ENCODE results near the gene PATJ.

PATJ gene

GRCh38 chr1:62064829-62065407 lies 322.6 kb downstream of the PATJ start:
- DNase-seq = no peak

- DNase-seq = no peak
Measured at GRCh38 chr1:62066713-62067112, 324.4 kb downstream of the PATJ start.

DNA sequence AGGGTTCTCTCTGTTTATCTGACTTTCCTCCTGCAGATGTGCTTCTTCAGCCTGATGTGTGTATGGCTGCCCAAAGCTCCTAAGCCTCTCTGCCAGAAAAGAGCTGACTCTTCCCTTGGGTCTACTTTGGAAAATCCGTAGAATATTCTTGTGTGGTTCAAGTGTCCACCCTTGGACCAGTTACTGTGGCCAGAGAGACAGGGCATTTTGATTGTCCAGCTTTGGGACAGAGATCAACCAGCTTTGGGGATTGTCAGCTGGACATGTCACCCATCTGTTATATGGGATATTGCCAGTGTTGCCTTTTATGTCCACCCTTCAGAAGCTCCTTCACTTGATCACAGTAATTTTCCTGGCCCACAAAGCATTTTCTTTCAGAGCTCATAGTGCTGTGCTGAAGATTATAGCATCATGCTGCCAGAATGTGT lies 326.1 kb downstream of the PATJ start:
- DNase-seq = no peak

GRCh38 chr1:62068978-62069377 lies 326.7 kb downstream of the PATJ start:
- no peak for DNase-seq

- DNase-seq = no peak
Measured at GRCh38 chr1:62070384-62071011, 328.2 kb downstream of the PATJ start.

DNA sequence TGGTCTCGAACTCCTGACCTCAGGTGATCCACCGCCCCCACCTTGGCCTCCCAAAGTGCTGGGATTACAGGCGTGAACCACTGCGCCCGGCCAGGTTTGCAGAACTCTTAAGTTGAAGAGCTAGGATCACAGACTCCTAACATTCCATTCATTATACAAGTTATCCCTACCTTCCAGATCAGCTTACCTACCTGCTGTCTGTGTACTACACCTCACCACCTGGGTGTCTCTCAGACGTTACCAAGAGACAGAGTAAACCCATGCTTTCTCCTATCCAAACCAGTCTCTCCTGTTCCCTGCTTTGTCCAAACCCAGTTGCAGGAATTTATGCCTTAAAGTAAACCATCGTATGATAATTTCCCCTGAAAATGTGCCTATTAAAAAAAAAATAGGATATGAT lies 329.4 kb downstream of the PATJ start:
- DNase-seq = no peak

DNA sequence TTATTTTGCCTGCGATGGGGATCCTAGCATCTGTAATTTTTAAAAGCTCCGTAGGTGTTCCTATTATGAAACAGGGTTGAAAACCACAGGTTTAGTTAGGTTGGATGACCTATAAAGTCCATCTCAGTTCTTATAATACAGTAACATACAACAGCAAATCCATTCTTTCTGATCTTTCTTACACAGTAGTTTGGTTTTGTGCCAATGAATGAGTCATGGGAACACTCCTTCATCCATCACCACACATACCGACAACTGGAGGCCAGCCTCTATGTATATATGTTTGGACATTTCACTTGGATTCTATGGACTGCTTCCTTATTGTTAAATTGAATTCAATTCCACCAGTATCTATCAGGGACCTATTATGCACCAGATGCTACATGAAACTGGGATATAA lies 334.0 kb downstream of the PATJ start:
- DNase-seq = peak; percentile 2

DNA sequence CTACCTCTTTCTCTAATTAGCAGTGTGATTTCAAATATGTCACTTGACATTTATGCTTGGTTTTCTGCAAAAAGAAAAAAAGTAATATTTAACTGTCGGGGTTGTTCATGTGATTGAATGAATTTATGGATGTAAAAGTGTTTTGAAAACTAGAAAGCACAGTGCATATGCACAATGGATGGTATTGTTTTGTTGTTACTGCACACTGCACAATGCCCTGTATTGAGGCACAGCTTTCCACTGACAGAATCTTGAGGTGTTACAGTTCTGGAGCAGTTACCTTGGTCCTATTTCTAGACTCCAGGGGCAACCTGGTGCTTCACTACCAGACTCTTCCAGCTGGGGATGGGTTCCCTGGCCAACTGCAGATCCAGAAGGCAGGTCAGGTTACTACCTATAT lies 335.5 kb downstream of the PATJ start:
- no peak for DNase-seq

DNA sequence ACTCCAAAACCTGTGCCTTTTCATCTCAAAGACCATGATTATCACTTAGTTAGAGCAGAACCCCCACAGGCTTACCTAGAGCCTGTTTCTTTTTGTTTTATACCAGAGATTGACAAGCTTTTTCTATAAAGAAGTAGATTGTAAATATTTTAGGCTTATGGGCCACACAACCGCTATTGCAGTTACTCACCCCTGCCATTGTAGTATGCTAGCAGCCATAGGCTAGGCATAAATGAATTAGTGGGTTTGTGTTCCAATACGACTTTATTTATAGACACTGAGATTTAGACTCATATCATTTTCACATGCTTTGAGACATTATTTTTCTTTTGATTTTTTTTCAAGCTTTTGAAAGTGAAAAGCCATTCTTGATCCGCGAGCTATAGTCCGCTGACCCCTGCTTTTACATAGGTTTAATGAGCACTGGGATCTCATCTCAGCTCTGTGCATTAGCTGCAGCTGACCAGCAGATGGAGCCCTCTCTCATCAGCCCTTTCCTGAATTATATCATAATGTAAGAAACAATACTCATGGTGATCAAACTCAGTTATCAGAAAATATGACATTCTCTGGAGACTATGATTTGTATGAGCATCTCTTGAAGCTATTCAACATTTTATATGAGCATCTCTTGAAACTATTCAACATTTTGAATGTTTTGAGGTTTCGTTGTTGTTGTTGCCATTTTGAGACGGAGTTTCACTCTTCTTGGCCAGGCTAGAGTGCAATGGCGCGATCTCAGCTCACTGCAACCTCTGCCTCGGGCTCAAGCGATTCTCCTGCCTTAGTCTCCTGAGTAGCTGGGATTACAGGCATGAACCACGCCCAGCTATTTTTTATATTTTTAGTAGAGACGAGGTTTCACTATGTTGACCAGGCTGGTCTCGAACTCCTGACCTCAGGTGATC lies 340.4 kb downstream of the PATJ start:
- DNase-seq = peak; percentile 22

DNA sequence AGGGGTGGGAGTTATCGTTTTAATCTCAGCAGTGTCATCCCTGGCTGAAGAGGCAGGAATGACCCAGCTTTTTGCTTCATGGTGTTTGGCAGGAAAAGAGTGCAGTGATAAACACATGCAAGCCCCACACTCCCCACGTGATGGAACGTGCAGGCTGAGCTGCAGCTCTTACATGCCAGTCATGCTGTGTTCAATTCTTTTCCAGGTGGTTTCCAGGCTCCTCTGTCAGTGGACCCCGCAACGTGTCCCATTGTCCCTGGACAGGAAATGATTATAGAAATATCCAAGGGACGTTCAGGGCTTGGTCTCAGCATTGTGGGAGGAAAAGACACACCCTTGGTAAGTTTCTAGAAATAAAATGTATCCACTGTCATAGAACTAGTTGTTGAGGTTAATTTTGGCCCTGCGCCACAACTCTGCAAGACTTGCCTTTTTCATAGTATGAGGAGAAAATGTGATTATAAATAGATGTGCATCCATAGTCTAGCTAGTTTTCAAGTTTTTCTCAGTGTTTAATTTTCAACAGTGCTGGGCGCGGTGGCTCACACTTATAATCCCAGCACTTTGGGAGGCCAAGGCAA lies 342.1 kb downstream of the PATJ start:
- DNase-seq = no peak

GRCh38 chr1:62088439-62088838 lies 346.2 kb downstream of the PATJ start:
- no peak for DNase-seq

DNA sequence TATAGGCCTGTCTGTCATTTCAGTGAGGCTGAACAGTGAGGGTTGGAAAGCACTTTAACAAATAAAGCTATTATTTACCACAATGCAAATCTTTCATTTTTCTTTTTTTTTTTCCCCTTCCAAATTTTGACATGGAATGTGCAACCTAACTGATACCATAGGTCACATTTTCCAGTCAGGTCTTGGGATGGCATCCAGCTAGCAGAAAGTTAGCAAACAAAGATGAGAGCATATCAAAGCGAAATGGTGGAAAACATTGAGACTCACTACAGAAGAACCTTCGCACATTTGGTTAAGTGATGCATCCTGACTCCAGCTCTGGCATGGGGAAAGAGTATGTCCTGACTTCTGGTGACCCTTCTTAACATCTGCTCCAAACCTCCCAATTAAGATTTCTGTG lies 347.3 kb downstream of the PATJ start:
- no peak for DNase-seq

- DNase-seq = no peak
Measured at GRCh38 chr1:62090016-62090415, 347.7 kb downstream of the PATJ start.

GRCh38 chr1:62092110-62092509 lies 349.8 kb downstream of the PATJ start:
- DNase-seq = no peak

DNA sequence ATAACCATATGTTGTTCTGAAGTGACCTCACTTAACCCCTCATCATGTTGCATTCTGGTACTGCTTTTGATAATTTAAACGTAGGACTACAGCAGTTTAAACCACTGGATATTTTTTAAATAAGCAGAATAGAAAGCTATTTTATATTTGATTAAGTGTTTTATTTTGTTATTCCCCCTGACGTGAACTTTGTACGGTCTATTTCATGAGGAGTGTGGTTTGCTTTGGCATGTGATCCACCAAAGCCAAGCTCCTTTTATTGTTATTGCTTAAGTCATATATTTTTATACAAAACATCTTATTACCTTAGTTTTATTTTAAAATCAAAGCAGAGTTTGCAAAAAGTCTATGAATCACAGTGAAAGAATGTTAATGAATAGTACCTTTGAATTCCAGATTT lies 351.0 kb downstream of the PATJ start:
- no peak for DNase-seq

GRCh38 chr1:62097464-62097863 lies 355.2 kb downstream of the PATJ start:
- DNase-seq = no peak

DNA sequence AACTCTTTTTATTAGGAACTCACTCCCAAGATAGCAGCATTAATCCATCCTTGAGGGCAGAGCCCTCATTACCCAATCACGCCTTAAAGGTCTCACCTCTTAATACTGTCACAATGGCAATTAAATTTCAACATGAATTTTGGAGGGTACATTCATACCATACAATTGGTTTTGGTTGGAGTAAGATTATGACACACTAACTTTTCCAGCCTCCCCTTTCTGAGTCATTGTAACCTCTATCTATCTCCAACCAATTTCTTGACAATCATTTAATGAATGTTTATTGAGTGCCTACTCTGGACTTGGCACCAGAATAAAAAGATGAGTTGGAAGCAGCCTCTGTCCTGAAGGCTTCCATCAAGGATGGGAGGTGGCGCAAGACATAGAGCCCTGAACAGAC lies 358.2 kb downstream of the PATJ start:
- no peak for DNase-seq

DNA sequence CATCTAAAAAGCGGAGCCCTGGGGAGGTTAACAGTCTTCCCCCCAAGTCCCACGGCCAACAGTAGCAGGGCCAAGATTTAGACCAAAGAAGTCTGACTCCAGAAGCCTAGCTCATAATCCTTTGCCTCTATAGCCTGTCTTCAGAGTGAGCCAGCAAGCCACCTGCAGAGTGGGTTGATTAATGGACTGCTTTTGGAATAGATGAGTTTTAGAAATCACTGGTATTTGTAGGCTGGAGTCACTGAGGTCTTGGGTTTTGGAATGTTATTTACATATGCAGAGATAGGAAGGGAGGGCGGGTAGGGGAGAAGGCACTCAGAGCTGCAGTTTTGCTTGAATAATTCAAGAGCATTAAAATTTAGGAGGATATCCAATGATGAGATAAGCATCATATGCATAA lies 361.6 kb downstream of the PATJ start:
- DNase-seq = no peak

GRCh38 chr1:62107923-62108322 lies 365.6 kb downstream of the PATJ start:
- no peak for DNase-seq

GRCh38 chr1:62109124-62109523 lies 366.8 kb downstream of the PATJ start:
- DNase-seq = no peak

DNA sequence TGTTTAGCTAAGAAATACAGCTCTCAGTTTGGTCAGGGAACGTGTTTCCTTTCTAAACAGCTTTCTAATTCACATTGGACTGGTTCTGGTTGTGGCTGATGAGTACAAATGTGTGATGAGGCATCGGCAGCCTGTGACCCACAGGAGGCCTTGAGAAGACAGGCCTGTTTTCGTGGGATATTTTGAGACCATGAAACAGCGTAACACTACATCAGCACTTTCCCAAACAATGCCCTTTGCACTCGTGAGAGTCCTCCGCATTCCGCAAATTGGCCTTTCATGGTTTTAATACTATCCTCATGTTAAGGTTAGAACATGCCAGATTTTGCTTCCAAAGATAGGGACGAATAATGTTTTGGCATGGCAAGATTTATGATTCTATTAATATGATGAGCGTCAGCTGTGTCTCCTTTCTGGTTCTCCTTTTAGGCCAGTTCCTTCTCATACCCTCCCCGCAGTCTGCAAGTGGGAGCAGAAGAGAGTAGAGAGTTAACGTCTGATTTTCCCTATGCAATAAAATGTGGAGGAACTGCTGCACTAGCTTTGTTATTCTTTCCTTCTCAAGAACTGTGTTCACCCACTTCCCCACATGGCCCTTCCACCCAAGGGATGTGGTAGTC lies 368.0 kb downstream of the PATJ start:
- no peak for DNase-seq

GRCh38 chr1:62111084-62111483 lies 368.8 kb downstream of the PATJ start:
- DNase-seq = no peak

DNA sequence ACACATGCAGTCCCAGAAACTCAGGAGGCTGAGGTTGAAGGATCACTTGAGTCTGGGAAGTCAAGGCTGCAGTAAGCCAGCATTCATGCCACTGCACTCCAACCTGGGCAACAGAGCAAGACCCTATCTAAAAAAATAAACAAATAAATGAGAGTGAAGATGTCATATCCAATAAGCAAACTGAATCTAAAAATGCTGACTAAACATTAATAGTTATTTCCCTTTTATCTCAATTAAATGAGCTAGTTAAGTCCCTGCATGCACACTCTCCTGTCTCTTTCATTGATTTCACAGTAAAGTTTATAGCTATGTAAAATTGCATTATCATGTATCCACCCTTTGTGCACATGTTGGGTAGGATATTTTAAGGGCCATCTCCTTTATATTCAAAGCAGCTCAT lies 371.2 kb downstream of the PATJ start:
- no peak for DNase-seq
